Measurements from ENCODE around the gene UNG. TPM values are rescaled to one million over a fixed set of nuclear protein-coding genes. Genes with fewer than 3 reads are reported as not detected.

The UNG gene
- total RNA-seq, 1 experiment from 2014 or later = 188 TPM

- Histone ChIP-seq H4K8ac (replicated peaks; ENCODE audit: insufficient read length, low read depth, low read length) (no peak overlapping the region), H3K4ac (ENCODE audit: low read depth, low read length) (no peak overlapping the region), H2BK12ac (ENCODE audit: insufficient read length, low read depth, low read length) (no peak overlapping the region), H2BK5ac (ENCODE audit: insufficient read length, low read length) (no peak overlapping the region), H2AFZ (ENCODE audit: low read length) (no peak overlapping the region), H3K79me2 (ENCODE audit: insufficient read depth, low read length) (no peaks in the 10 kb centered on the region), H3K56ac (ENCODE audit: insufficient read length, low read depth, low read length) (no peak overlapping the region), H2BK15ac (ENCODE audit: low read depth, low read length) (no peak overlapping the region), H3K4me1 (ENCODE audit: insufficient read depth, low read length) (no peaks in the 10 kb centered on the region; the same call in 1 of the 2 replicates), H3K14ac (ENCODE audit: insufficient read depth, low read length) (no peak overlapping the region), H3K4me2 (ENCODE audit: insufficient read depth, insufficient read length, low read length) (no peak overlapping the region), H3K79me1 (ENCODE audit: insufficient read depth, low read depth, low read length, poor library complexity, severe bottlenecking) (no peaks in the 10 kb centered on the region), H3K23me2 (ENCODE audit: insufficient read length, low read depth, low read length, poor library complexity, severe bottlenecking) (peaks cover 7% of the 10 kb centered on the region), H4K91ac (ENCODE audit: insufficient read length, low read depth, low read length) (no peak overlapping the region), H2BK120ac (ENCODE audit: low read depth, low read length, poor library complexity, severe bottlenecking) (no peak overlapping the region), H3K9me3 (ENCODE audit: control insufficient read depth, low read depth, low read length) (no peaks in the 10 kb centered on the region), H4K20me1 (ENCODE audit: control insufficient read depth, insufficient read depth, insufficient read length) (no peaks in the 10 kb centered on the region), H2BK20ac (ENCODE audit: low read depth, low read length, poor library complexity, severe bottlenecking) (no peak overlapping the region), H3K23ac (ENCODE audit: insufficient read length, low read depth, low read length) (no peak overlapping the region), H3K9ac (ENCODE audit: extremely low read depth, insufficient read length, low read length) (no peak overlapping the region), H3K27ac (ENCODE audit: insufficient read length, low read depth, low read length) (no peak overlapping the region), H2AK5ac (ENCODE audit: insufficient read length, low read length) (no peak overlapping the region), H3K27me3 (ENCODE audit: insufficient read depth, low read length) (no peaks in the 10 kb centered on the region), H4K5ac (ENCODE audit: insufficient read length, low read depth, low read length) (no peak overlapping the region), H3K18ac (ENCODE audit: insufficient read length, low read depth, low read length) (no peak overlapping the region), H3T11ph (ENCODE audit: low read length) (no peak overlapping the region)
- no peak overlapping the region for H3K4me3 Mint-ChIP-seq
- no peak for DNase-seq
- 0 out of 7 replicates have a peak, but pooled peaks cover 0 to 4% (median 0%) of the 10 kb centered on the region in 3 experiments for H3K36me3 Mint-ChIP-seq (ENCODE audit: insufficient read depth in 1 of 3, low read depth in 3 of 3)
- no peaks in the 10 kb centered on the region; a peak in 1 of 5 replicates for H3K9me3 Mint-ChIP-seq
- no peaks in the 10 kb centered on the region for H3K27me3 Mint-ChIP-seq (ENCODE audit: low read depth)
- no peak for TF ChIP-seq CTCF (conservative IDR thresholded peaks at IDR 0.05)
- H3K4me1 Mint-ChIP-seq = peaks cover 8 to 10% of the 10 kb centered on the region in 2 experiments
- no peak overlapping the region for H3K27ac Mint-ChIP-seq
- WGBS (ENCODE audit: extremely low coverage, insufficient read length, low lambda C conversion rate) = no CpG with 5 or more reads among the region's 1 CpG
Observed at GRCh38 chr12:109057376-109057775, 40.0 kb upstream of the UNG start.
